ENCODE measurements around the gene ACKR3. TPM values are rescaled to one million over a fixed set of nuclear protein-coding genes. Genes with fewer than 3 reads are reported as not detected.

The ACKR3 gene
- 22.4 TPM for polyA plus RNA-seq (ENCODE audit: insufficient read length)

DNA sequence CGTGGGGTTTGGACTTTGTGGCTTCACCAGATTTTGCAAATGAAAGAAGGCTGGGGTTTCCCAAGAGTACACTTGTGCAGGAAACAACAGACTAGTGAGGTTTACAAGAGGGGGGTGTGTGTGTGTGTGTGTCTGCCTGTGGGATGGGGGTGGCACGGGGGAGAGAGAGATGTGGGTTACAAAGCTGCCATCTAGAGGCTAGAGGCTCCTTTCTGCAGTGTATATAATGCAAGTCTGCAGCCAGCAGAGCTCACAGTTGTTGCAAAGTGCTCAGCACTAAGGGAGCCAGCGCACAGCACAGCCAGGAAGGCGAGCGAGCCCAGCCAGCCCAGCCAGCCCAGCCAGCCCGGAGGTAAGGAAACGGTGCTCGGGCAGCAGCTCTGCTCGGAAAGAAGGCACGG is at the start of gene ACKR3:
ACKR3 (plus strand) TSS at position 253 of the 401 bp plus-strand sequence. CDS start 10,641 bp downstream, outside the sequence.
- DNase-seq, result peak; percentile 83

DNA sequence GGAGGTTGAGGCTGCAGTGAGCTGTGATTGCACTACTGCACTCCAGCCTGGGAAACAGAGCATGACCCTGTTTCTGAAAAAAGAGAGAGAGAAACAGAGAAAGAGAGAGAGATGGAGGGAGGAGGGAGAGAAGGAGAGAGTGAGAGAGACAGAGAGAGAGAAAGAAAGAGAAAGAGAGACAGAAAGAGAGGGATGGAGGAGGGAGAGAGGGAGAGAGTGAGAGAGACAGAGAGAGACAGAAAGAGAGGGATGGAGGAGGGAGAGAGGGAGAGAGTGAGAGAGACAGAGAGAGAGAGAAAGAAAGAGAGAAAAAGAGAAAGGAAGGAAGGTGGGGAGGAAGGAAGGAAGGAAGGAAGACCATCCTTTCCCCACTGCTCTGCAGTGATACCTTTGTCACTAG is 48.1 kb upstream of the ACKR3 start:
- DNase-seq, result no peak

DNA sequence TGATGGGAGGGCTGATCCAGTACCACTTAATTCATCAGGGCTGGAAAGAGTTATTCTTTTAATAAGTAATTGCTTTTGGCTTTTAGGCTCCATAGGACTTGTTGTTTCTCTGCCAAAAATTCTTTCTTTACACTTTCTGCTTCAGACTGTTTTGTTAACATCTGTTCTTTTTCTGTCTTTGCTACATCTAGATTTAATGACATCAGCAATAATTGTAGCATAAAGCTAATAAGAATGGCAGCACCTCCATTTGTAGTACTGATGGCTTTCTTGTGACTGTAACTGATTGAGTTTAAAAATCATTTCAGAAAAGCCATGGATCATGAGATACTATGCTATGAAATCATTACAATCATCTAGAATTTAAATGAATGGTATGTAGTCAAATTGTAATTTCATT is 46.4 kb upstream of the ACKR3 start:
- no peak for DNase-seq

DNA sequence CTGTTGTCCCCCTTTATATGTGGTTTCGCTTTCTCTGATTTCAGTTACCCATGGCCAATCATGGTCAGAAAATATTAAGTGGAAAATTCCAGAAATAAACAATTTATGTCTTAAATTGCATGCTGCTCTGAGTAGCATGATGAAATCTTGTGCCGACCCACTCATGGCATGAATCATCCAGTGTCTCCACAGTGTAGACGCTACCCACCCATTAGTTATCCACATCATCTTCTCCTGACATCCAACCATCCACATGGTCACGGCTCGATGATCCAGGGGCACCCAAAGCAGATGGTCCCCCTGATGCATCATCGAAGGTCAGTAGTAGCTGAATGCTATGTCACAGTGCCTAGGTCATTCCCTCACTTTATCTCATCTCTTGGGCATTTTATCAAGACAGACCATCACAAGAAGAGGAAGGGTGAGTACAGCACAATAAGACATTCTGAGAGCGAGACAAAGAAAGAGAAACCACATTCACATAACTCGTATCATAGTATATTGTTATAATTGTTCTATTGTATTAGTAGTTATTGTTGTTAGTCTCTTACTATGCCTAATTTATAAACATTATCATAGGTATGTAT is 44.1 kb upstream of the ACKR3 start:
- no peak for DNase-seq

DNA sequence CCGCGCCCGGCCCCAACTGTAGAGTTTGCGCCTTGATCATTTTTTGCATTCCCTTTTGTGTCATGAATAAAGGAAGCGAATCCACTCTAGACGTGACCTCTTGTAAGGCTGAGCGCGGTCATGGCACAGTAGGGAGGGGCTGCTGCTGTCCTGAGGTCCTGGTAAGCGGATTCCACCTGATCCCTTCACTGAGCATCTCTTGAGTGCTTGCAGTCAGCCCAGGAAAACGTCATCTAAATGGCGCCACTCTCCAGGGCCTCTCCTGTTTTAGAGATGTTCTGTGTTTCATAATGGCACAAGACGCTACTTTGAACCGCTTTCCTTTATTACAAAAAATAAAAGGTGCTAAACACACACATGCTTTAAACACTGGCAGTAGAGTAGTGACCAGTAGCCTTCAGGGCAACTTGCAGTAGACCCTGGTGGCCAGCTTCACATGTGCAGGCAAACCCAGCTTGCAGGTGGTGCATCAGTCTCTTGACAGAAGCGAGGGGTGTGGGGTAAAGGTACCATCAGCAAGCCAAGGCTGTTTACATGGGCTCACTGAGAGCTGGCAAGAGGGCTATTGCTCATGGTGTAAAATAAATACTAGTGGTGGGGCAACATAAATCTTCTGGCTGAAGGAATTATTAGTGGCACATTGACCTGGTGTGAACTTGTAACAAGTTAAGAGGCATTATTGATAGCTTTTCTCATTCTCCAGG is 43.0 kb upstream of the ACKR3 start:
- DNase-seq, result no peak

DNA sequence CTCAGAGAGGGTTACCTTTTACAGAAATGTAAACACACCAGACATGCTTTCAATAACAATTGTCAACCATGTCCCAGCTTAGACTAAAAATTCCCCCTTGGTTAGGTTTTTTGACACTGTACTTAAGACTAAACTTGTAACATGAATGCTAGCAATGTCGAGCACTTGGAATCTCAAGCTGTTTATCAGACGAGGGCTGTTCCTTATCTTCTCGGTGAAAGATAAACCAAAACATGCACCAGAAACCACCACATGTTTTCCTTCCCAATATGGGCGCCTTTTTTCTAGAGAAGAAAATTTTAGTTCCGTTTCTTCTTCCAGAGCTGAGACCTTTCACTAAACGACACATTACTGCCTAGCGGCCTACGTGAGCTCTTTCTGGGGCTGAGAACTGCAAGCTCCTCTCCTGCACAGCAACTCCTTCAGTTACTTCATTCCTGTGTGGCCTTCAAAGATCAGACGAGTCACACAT is 42.4 kb upstream of the ACKR3 start:
- no peak for DNase-seq

DNA sequence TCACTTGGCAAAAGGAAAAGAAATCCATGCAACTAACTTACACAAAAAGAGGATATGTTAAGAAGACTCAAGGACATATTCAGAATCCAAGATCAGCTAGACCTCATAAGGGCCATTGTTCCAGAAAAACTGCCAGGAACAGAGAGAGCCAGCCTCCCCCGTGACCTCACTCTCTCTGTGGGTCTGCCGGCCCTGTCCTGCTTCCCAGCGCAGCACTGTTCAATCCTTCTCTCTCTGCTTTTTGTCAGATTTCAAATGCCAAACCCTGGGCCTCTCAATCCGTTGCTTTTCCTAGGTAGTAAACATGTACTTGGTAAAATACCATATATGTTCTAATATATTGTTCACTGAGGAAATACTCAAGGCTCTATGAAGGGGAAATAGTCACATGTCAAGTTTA is 40.0 kb upstream of the ACKR3 start:
- no peak for DNase-seq

DNA sequence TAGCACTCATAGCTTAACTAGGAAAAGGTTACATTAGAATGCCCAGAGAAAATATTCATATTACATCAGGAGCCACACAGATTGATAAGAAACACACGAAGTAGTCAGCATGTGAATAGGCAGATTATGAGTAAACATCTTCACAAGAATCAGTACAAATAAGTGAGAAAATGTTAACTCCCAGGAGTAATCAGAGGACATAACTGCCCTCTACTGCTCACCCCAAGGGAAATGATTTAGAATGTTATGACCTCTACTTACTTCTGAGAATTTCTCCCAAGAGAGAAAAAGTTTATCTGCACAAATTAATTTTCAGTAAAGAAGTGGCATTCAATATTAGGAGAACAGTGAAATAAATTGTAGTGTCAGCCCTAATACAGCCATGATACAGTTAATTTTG is 39.1 kb upstream of the ACKR3 start:
- no peak for DNase-seq

DNA sequence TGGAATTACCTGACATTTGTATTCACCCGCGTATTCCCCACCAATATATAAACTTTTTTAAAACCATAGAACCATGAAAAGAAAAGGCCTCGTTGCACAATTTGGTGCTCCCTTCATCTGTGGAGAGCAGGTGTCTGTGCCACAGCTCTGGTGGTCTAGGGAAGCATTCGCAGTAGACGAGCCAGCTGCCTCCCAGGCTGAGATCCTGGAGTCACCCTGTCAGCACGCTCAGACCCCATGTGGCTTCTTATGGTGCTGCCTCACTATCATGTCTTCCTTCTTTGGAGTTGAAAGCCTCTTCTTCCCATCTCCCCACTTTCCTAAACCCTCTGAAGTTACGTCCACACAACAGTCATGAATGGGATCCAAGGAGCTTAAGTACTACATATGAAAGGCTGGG is 38.4 kb upstream of the ACKR3 start:
- no peak for DNase-seq

DNA sequence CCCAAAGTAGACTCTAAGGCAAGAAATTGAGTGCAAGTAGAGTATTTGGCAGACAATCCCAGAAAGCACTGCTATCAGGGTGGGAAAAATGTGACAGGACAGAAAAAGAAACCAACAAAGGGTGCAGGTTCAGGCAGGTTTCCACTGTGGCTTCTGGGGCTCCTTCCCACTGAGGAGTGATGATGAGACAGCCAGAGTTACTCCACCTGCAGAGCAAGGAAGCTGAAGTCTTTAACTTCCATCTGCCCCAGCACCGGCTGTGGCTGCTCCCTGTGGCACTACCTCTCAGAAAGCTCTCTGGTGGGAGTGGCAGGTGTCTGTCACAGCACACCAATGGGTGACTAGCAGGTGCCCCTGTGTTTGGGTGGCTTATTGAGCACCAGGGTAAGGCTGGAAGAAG is 37.6 kb upstream of the ACKR3 start:
- DNase-seq, result no peak

DNA sequence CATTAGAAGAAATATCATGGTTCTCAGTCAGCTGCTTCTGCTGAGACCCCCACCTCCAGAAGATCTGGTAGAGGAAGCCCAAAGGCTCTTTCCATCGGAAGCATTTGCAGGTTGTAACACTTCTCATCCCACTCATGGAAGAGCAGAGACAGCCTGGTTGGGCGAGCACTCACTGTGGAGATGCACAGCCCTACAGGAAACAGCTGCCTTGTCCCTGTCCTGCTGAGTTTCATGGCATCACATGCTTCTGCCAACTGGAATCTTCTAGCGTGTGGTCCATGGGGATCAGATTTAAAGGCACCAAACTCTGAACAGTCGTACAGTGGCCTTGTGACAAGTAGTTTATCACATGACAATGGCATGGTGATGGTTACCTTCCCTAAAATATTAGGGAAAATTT is 36.3 kb upstream of the ACKR3 start:
- DNase-seq, result no peak

DNA sequence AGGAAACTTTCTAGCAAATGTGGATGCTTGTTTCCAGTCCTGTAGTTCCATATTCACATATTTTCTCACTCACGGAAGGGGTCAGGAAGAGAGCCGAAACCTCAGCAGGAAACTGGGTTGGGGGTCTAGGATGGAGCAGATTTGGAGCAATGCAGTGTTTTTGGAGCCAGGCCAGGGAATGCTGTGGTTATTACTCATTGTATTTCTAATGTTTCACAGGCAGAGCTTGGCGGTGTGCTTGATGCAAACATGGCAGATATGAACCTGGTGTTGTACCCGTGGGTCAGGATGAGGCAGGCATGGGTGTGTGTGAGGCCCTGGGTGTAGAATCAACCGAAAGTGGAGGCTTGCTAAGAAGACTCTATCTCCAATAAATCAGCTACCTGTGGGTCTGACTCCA is 34.6 kb upstream of the ACKR3 start:
- DNase-seq, result no peak

DNA sequence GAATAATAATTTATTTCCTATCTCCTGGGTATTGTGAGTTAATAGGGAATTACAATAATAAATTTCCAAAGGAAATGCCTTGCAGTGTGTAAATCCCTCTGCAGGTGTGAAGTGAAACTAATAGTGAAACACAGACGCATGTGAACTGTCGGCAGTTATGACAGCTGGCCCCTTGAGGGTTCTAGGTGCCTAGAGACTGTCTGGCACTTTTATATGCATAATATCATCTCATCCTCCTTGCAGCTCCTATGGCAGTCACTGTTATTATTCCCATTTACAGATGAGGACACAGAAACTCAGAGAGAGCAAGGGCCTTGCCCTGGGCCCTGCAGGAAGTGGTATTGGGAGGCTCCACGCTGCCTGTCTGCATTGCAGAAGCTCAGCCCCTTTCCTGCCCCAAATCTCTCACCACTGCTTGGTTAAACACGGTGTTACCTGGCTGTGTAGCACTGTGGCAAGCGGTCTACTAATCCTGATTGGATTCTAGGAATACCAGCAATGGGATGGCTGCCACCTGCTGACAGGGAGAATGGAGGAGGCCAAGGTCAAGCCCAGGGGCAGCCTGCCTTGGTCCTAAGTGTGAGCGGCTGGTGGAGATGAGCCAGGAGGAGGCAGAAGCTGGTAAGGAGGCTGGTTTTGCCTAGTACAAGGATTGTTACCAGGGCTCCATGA is 32.8 kb upstream of the ACKR3 start:
- DNase-seq, result no peak

DNA sequence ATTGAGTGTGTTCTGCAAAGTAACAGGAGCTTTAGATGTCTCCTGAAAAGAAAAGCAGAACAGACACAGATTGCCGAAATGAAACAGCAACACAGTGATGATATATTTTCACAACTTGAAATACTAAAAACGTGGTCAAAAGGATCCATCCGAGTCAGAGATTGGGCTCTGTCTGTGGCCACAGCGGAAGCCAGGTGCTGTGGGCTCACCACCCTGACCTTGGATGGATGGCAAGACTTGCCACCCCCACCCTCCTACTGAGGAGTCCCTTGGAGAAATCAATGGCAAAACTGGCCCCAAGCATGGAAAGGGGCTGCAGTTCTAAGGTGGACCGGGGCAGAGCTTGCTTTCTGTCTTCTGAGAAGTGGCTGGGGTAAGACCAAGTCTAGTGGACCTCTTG is 31.4 kb upstream of the ACKR3 start:
- no peak for DNase-seq

DNA sequence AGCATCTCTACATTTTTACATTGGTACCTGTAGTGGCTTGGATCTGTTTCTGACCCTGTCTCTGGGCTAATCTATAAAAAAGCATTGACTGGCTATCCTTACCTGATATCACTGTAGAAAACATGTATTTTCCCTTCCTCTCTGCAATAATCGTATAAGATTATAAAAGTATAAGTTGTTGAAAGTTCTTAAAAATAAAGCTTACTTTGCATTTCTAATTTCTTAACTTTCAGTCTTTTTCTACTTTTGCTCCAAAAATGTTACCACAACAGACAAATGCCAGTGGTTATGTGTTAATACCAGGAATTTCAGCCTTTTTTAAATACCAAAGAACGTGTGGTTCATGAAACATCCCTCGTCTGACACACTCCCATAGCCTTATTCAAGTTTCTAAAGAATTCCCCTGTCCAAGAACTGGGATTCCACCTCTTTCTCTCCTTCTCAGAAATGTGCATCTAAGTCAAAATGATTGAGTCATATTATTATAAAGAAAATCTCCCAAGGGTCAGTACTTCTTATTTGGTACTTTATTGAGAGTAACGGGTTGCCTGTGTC is 28.5 kb upstream of the ACKR3 start:
- no peak for DNase-seq

DNA sequence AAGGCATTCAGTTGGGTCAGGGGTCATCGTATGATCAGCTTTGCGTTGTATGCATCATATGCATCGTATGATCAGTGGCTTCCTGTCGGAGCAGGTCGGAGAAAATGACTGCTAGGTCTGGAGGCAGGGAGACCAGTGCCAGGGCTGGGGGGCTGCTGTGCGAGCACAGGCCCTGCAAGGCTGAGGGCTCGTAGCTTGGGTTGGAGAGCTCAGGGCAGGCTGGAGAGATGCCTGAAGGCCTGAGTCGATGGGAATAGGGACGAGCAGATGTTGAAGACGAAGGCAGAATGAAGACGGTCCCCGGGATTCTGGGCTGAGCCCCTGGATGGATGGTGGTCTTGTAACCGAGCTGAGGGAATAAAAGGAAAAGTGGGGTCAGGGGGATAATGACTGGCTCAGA is 25.3 kb upstream of the ACKR3 start:
- no peak for DNase-seq

DNA sequence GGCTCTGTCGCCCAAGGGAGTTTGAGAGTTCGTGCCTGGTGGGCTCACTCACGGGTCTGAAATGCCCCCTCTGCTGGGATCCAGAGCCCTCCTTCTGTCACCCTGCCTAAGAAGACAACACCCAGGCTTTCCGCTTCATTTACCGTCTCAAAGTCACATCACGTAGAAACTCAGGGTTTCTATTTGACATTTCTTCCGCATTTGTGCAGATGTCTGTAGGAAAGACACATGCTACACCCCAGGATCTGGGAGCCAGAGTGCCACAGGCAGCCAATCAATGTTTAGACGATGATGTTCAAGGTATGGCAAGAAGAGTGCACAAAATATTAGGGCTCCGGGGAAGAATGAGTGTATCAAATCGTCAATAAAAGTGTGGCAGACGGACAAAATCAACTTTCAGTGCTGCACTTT is 24.4 kb upstream of the ACKR3 start:
- DNase-seq, result no peak

DNA sequence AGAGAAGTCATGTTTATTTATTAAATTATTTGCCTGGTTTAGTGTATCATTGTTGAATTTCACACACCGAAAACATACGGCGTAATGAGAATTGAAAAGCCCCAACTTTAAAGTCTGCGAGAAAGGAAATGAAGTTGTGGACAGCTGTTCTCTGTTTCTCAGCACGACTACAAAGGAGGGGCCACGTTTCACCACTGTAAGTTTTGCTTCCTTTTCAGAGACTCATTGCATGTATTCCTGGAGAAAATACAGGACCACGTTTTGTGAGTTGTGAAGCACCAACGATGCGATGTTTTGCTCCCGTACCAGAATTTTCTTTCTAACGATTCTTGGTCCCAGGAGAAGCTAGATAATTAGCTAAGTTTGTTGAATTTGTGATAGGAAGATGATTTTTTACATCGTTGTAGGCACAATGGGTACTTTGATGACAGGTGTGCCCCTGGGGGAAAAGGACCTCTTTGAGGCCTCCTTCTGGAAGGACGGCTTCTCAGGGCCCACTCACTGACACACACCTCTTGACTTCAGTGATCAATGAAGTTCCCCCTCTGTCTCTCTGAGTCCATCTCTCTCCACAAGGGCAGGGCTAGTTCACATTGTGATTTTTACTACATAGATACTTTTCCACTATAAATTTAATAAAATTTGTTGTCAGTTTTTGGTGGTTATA is 23.7 kb upstream of the ACKR3 start:
- DNase-seq, result no peak

DNA sequence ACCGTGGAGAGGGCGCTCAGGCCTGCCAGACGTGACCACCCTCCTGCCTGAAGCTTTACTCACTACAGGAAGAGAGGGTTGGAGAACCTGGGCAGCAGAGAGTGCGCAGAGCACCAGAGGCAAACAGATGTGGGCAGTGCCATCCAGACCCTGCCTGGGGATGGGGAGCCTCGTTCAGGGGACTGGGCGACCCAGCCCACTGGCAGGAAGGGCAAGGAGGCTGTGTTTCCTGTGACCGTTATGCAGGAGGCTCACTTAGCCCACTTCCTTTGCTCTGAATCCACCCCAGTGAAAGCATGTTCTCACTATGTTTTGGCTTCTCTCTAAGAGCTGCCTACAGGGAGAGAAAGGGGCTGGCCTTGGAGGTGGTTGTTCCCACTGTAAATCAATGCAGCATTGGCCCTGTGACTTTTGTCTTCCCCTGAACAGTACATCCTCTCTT is 23.0 kb upstream of the ACKR3 start:
- DNase-seq, result no peak

DNA sequence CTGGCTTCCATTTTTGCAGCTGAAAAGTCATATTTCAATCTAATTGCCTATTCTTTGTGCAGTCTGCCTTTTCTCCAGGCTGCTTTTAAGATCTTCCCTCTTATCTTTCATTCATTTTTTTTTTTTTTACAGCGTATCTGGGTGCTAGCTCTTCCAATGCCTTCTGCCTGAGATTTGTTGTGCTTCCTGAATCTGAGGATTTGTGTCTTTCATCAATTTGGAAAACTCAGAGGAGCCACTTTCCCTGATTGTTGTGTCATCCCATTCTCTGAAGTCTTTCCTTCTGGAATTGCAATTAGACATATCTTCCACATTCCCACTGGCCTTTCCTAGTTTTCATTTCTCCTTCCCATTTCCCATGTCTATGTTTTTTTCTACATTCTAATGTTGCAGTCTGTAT is 21.9 kb upstream of the ACKR3 start:
- DNase-seq, result no peak

DNA sequence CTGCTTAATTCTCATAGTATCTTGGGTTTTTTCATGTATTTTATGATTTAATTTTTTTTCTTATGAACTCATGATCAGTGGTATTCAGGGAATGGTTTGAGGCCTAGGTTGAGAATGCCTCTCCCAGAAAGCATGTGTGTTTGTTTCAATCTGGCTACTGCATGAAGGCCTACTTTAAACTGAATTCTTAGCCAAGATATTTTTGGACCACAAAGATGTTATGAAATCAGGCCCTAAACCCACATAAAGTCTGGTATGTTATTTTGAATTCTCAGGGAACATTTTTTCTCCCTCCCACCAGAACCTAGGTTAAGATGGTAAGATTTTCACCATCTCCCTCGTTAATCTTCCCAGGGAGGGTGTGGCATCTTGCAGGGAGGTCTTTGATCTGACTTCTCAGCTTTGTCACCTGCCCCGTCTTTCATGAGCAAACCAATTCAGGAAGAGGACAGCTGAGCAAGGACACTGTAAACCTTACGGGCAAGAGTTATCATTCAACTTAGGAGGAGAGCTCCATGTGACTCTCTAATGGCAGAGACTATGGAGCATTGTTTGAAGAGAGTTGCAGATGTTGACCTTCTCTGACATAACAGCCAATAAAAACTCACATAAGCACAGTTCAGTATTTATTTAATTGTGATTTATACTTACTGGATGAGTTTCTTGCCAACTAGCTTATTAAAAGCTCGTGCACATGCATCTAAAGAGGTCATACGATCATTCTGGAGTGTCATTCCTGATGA is 21.3 kb upstream of the ACKR3 start:
- DNase-seq, result no peak

DNA sequence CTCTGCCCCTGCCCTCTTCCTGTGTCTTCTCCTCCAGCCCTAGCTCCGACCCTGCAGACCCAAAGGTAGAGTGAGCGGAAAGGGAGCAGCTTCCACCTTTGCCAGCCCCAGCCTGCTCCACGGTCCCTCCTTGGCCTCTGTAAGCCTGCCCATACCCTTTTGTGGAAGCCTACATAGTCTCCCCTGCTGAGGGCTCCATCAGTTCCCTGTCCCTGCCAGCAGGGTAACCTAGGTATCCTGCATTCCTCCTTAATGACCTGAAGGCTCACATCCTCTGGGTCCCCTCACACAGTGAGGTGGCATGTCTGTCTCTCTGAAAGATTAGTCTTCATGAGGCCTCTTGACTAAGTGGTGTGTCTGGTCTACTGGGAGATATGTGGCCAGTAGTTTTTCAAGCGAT is 20.5 kb upstream of the ACKR3 start:
- no peak for DNase-seq
